ENCODE data around the gene GP9. TPM values are rescaled to one million over a fixed set of nuclear protein-coding genes. Genes with fewer than 3 reads are reported as not detected.
A peak's percentile ranks its signal among the peaks of the same experiment; 100 is the strongest.
"Not testable (repeated sequence)": the region's sequence is repeated elsewhere in the genome, so short reads cannot be mapped to it uniquely, and the experiment has no call there.

The GP9 gene
- total and polyA plus RNA-seq, 2 donors (not counting 1 experiment from before 2014, with no cell fraction given) = not detected

DNA sequence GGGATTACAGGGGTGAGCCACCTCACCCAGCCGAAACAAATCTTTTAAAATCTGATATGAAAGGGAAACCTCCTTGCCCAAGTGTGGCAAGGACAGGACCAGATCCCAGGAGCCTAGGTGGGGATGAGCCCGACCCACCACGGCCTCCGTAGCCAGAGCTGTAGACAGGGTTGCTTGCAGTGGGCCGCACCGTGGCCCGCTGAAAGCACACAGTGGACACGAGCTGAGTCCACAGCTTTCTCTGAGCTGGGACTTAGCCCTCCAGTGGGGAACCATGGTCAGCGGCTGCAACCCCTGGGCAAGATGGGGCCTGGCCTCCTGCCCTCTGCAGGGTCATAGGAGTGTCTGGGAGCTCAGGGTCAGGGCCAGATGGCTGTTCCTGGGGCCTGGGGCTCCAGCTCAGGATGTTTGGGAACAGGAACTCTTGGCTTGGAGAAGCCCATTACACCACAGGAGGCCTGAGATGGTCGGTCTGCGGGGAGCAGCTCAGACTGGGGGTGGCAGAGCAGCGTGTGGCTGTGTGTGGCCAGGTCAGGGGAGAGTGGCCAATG is 24.7 kb downstream of the GP9 start:
- Histone ChIP-seq H2AFZ (ENCODE audit: low read length) (no peak overlapping the region), H3K36me3 (ENCODE audit: control insufficient read depth, insufficient read depth, low read length) (no peaks in the 10 kb centered on the region), H3K9me3 (ENCODE audit: control insufficient read depth, insufficient read depth, low read depth, low read length) (no peaks in the 10 kb centered on the region), H3K4me3 (replicated peaks in 1 of 4; ENCODE audit: control extremely low read depth in 1 of 4, insufficient read depth in 1 of 4, low read depth in 3 of 4, low read length in 4 of 4) (no peak overlapping the region), H3K4me1 (ENCODE audit: control insufficient read depth, extremely low read depth, insufficient read depth, low read length) (peaks cover 3% of the 10 kb centered on the region), H3K79me2 (ENCODE audit: control insufficient read depth, insufficient read depth, low read length) (no peaks in the 10 kb centered on the region), H3K9ac (ENCODE audit: insufficient read depth, low read length) (no peak overlapping the region), H3K4me2 (ENCODE audit: extremely low read depth, insufficient read depth, low read length) (no peak overlapping the region), H3K27ac (ENCODE audit: insufficient read depth, low read length) (no peak overlapping the region), H3K27me3 (ENCODE audit: control insufficient read depth, insufficient read depth, low read length) (no peaks in the 10 kb centered on the region), H4K20me1 (ENCODE audit: control insufficient read depth, extremely low read depth, insufficient read depth, low read length) (no peaks in the 10 kb centered on the region)
- no peak for DNase-seq (ENCODE audit: low read depth in 2 of 2)
- TF ChIP-seq, protein P1, sequence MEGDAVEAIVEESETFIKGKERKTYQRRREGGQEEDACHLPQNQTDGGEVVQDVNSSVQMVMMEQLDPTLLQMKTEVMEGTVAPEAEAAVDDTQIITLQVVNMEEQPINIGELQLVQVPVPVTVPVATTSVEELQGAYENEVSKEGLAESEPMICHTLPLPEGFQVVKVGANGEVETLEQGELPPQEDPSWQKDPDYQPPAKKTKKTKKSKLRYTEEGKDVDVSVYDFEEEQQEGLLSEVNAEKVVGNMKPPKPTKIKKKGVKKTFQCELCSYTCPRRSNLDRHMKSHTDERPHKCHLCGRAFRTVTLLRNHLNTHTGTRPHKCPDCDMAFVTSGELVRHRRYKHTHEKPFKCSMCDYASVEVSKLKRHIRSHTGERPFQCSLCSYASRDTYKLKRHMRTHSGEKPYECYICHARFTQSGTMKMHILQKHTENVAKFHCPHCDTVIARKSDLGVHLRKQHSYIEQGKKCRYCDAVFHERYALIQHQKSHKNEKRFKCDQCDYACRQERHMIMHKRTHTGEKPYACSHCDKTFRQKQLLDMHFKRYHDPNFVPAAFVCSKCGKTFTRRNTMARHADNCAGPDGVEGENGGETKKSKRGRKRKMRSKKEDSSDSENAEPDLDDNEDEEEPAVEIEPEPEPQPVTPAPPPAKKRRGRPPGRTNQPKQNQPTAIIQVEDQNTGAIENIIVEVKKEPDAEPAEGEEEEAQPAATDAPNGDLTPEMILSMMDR (conservative IDR thresholded peaks at IDR 0.05 in 1 of 2, IDR thresholded peaks at IDR 0.05 in 1 of 2; ENCODE audit: low read depth in 1 of 2, low read length in 2 of 2) = no peak
- TF ChIP-seq EZH2 (IDR thresholded peaks at IDR 0.05; ENCODE audit: low read length, missing control alignments) = no peak

DNA sequence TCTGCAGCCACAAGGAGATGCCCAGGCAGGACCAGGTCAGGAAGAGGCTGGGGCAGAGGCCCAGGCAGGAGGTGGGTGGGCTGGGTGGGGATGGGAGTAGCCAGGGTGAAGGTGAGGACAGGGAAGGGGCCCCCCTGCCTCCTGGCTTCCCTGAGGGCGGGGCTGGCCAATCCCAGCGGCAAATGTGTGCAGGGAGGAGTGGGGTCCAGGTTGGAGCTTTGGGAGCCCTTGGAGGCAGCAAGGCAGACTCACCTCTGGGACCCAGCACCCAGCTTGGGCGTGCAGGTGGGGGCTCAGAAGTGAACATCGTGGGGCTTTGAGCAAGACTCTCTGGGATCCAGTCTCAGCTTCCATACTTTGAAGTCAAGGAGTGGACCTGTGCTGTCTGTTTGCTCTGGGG is 25.2 kb downstream of the GP9 start:
- no peaks in the 10 kb centered on the region for H3K79me2 ChIP-seq (ENCODE audit: control insufficient read depth, insufficient read depth, low read length)
- H3K4me1 ChIP-seq (ENCODE audit: control insufficient read depth, extremely low read depth, insufficient read depth, low read length) = peaks cover 3% of the 10 kb centered on the region
- H4K20me1 ChIP-seq (ENCODE audit: control insufficient read depth, extremely low read depth, insufficient read depth, low read length) = no peaks in the 10 kb centered on the region
- no peaks in the 10 kb centered on the region for H3K36me3 ChIP-seq (ENCODE audit: control insufficient read depth, insufficient read depth, low read length)
- no peak overlapping the region for H3K4me3 ChIP-seq (replicated peaks in 1 of 4; ENCODE audit: control extremely low read depth in 1 of 4, insufficient read depth in 1 of 4, low read depth in 3 of 4, low read length in 4 of 4)
- no peaks in the 10 kb centered on the region for H3K9me3 ChIP-seq (ENCODE audit: control insufficient read depth, insufficient read depth, low read depth, low read length)
- H3K4me2 ChIP-seq (ENCODE audit: extremely low read depth, insufficient read depth, low read length) = no peak overlapping the region
- no peak overlapping the region for H3K9ac ChIP-seq (ENCODE audit: insufficient read depth, low read length)
- DNase-seq (ENCODE audit: low read depth in 2 of 2) = no peak
- H3K27ac ChIP-seq (ENCODE audit: insufficient read depth, low read length) = no peak overlapping the region
- no peaks in the 10 kb centered on the region for H3K27me3 ChIP-seq (ENCODE audit: control insufficient read depth, insufficient read depth, low read length)
- TF ChIP-seq, protein P1 (conservative IDR thresholded peaks at IDR 0.05 in 1 of 2, IDR thresholded peaks at IDR 0.05 in 1 of 2; ENCODE audit: low read depth in 1 of 2, low read length in 2 of 2) = no peak
- TF ChIP-seq EZH2 (IDR thresholded peaks at IDR 0.05; ENCODE audit: low read length, missing control alignments) = no peak
- H2AFZ ChIP-seq (ENCODE audit: low read length) = no peak overlapping the region

DNA sequence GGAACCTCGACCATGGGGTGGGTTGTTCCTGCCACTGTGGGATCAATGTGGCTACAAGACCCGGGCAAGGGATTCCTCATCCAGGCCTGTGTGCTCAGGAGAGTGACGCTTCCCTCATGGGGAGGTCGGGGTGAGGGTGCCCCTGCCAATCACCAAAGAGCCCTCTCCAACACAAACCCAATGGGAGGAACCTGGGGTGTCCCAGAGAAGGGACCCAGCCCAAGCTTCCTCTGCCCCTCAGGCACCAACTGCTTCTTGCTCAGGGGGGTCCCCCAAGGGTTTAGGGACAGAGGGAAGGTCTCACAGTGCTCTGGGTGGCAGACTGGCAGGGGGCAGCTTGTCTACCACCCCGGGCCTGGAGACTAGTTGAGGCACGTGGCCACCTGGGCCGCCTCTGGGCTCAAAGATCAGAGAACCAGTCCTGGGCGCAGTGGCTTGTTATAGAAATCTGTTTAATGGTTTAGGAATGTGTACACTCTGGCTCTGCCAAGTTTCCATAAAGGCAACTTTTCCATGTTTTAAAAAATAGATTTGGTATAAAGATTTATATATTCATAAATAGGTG is 26.6 kb downstream of the GP9 start:
- H3K27ac ChIP-seq (ENCODE audit: insufficient read depth, low read length) = peak overlapping the region; percentile 32

GRCh38 chr3:129087904-129088303 is 27.3 kb downstream of the GP9 start:
- not testable (repeated sequence) for H3K4me2 ChIP-seq (ENCODE audit: extremely low read depth, insufficient read depth, low read length); H3K27ac ChIP-seq (ENCODE audit: insufficient read depth, low read length); H3K4me3 ChIP-seq (replicated peaks in 1 of 4; ENCODE audit: control extremely low read depth in 1 of 4, insufficient read depth in 1 of 4, low read depth in 3 of 4, low read length in 4 of 4); H3K9ac ChIP-seq (ENCODE audit: insufficient read depth, low read length); H2AFZ ChIP-seq (ENCODE audit: low read length); H3K27me3 ChIP-seq (ENCODE audit: control insufficient read depth, insufficient read depth, low read length); H3K36me3 ChIP-seq (ENCODE audit: control insufficient read depth, insufficient read depth, low read length); H3K79me2 ChIP-seq (ENCODE audit: control insufficient read depth, insufficient read depth, low read length); H3K4me1 ChIP-seq (ENCODE audit: control insufficient read depth, extremely low read depth, insufficient read depth, low read length); H4K20me1 ChIP-seq (ENCODE audit: control insufficient read depth, extremely low read depth, insufficient read depth, low read length); H3K9me3 ChIP-seq (ENCODE audit: control insufficient read depth, insufficient read depth, low read depth, low read length)
- DNase-seq (ENCODE audit: low read depth in 2 of 2) = peak; percentile 49 to 70

More for the DNA sequence above, 26.6 kb downstream of the GP9 start:
- H3K4me2 ChIP-seq (ENCODE audit: extremely low read depth, insufficient read depth, low read length) = no peak overlapping the region
- DNase-seq (ENCODE audit: low read depth in 2 of 2) = peak; percentile 30 to 48
- H3K4me3 ChIP-seq (replicated peaks in 1 of 4; ENCODE audit: control extremely low read depth in 1 of 4, insufficient read depth in 1 of 4, low read depth in 3 of 4, low read length in 4 of 4) = no peak overlapping the region
- H2AFZ ChIP-seq (ENCODE audit: low read length) = no peak overlapping the region
- H3K27me3 ChIP-seq (ENCODE audit: control insufficient read depth, insufficient read depth, low read length) = no peaks in the 10 kb centered on the region
- no peaks in the 10 kb centered on the region for H4K20me1 ChIP-seq (ENCODE audit: control insufficient read depth, extremely low read depth, insufficient read depth, low read length)
- H3K9me3 ChIP-seq (ENCODE audit: control insufficient read depth, insufficient read depth, low read depth, low read length) = no peaks in the 10 kb centered on the region
- no peaks in the 10 kb centered on the region for H3K36me3 ChIP-seq (ENCODE audit: control insufficient read depth, insufficient read depth, low read length)
- H3K9ac ChIP-seq (ENCODE audit: insufficient read depth, low read length) = no peak overlapping the region
- H3K4me1 ChIP-seq (ENCODE audit: control insufficient read depth, extremely low read depth, insufficient read depth, low read length) = peaks cover 3% of the 10 kb centered on the region
- TF ChIP-seq EZH2 (IDR thresholded peaks at IDR 0.05; ENCODE audit: low read length, missing control alignments) = no peak
- TF ChIP-seq, protein P1 (conservative IDR thresholded peaks at IDR 0.05 in 1 of 2, IDR thresholded peaks at IDR 0.05 in 1 of 2; ENCODE audit: low read depth in 1 of 2, low read length in 2 of 2) = no peak
- H3K79me2 ChIP-seq (ENCODE audit: control insufficient read depth, insufficient read depth, low read length) = no peaks in the 10 kb centered on the region

DNA sequence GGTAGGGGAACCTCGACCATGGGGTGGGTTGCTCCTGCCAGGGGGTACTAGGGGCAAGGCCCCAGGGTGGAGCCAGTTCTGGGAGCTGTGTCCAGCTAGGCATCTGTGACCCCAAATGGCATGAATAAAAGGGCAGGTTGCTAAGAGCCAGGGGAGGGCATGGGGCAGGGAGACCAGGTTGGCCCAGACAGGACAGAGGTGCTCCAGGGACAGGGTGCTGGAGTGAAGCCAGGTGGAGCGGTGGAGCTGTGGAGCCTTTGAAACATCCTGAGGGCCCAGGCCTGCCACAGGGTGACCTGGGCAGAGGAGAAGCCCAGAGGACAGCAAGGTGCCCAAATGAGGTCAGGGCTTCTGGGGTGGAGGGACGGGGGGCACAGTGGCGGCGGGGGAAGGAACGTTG is 27.7 kb downstream of the GP9 start:
- DNase-seq (ENCODE audit: low read depth in 2 of 2); H3K9me3 ChIP-seq (ENCODE audit: control insufficient read depth, insufficient read depth, low read depth, low read length); H3K79me2 ChIP-seq (ENCODE audit: control insufficient read depth, insufficient read depth, low read length); H3K4me3 ChIP-seq (replicated peaks in 1 of 4; ENCODE audit: control extremely low read depth in 1 of 4, insufficient read depth in 1 of 4, low read depth in 3 of 4, low read length in 4 of 4); H3K36me3 ChIP-seq (ENCODE audit: control insufficient read depth, insufficient read depth, low read length); H3K9ac ChIP-seq (ENCODE audit: insufficient read depth, low read length); H3K4me1 ChIP-seq (ENCODE audit: control insufficient read depth, extremely low read depth, insufficient read depth, low read length); H2AFZ ChIP-seq (ENCODE audit: low read length); H3K4me2 ChIP-seq (ENCODE audit: extremely low read depth, insufficient read depth, low read length); H4K20me1 ChIP-seq (ENCODE audit: control insufficient read depth, extremely low read depth, insufficient read depth, low read length); H3K27me3 ChIP-seq (ENCODE audit: control insufficient read depth, insufficient read depth, low read length); H3K27ac ChIP-seq (ENCODE audit: insufficient read depth, low read length): not testable (repeated sequence)

Measured in fibroblast of lung (primary cell).